Left renal cortex interstitium (tissue), 4 donors: Measurements from ENCODE around the gene ACO2. TPM values are rescaled to one million over a fixed set of nuclear protein-coding genes. Genes with fewer than 3 reads are reported as not detected.
"Not testable (repeated sequence)": the region's sequence is repeated elsewhere in the genome, so short reads cannot be mapped to it uniquely, and the experiment has no call there.

Experiments used
- DNase-seq, 4 donors: peaks; one replicate each; pipeline ENCODE4 v3.0.0-alpha.2; 2013; ENCODE audit warnings: low read depth in 4 of 4, low spot score in 2 of 4, missing footprints in 1 of 4
- polyA plus RNA-seq, 4 donors: library from polyadenylated mRNA; unstranded; fragments of 120-200 nt; gene quantifications; one replicate each; pipeline ENCODE4 v1.2.1, GENCODE V29; 2013; ENCODE audit not compliant: insufficient read length in 4 of 4

ACO2 gene
- polyA plus RNA-seq, 4 donors = 127 to 158 (median 136) TPM

GRCh38 chr22:41561788-41562187 lies 92.9 kb downstream of the ACO2 start:
- DNase-seq = no peak

DNA sequence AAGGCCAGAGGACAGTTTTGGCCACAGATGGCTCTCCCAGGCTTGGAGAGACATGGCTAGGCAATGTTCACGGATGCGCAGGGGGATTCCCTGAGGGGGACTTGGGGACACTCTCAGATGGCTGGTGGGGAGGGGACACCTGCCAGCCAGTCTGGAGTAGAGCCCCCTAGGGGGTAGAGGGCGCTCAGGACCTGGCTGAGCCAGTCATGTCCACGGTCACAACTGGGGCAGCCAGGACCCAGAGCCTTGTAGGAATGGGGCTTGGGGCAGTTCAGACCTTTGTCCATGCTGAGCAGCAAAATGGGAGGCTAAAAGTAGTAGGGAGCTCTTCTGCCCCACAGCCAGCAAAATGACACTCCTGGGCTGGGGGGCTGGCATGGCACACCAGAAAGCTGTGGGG lies 93.5 kb downstream of the ACO2 start:
- DNase-seq = no peak

- DNase-seq = no peak
Measured at GRCh38 chr22:41563051-41563711, 94.3 kb downstream of the ACO2 start.

DNA sequence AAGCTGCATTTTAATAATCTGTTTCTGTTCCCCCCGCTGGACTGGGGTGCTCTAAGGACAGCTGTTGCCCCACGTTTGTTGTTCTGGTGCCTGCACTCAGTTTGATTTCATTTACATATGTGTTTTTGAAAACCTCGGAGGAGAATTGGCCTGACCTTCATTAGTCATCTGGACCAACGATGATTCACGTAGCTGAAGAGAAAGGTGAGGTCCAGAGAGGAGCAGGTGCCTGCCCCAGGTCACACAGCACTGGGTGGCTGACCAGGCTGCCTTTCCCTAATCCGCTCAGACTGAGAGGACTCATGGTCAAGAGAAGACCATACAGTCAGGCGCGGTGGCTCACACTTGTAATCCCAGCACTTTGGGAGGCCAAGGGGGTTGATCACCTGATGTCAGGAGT lies 95.6 kb downstream of the ACO2 start:
- DNase-seq = no peak

GRCh38 chr22:41565403-41566054 lies 96.6 kb downstream of the ACO2 start:
- DNase-seq = no peak

DNA sequence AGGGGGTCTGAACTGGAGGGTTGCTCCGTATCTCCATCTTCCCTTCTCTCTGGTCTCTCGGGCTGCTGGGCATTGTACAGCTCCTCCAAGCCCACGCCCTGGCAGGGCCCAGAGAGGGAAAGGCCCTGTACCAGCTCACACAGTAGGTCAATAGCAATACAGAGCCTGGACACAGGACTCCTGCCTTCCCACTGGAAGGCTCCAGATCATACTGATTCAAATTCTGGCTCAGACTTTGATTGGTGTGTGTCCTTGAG lies 98.5 kb downstream of the ACO2 start:
- DNase-seq = no peak

DNA sequence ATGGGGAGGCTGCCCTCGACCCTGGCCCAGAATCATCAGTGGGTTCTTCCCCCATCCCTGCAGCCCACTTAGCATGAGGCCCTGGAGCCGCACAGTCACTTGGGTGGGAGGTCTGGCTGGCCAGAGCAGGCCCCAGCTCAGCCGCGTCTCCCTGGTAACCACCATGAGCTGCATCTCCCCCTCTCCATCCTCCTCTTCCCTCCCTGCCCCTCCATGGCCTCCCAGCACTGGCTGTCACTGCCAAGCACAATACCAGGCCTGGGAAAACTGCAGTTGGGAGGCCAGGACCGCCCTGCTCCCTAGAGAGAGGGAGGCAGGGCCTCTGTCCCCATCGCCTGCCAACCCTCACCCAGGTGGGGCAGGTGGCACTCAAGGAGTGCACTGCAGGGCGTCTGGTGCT lies 99.9 kb downstream of the ACO2 start:
- DNase-seq = no peak

DNA sequence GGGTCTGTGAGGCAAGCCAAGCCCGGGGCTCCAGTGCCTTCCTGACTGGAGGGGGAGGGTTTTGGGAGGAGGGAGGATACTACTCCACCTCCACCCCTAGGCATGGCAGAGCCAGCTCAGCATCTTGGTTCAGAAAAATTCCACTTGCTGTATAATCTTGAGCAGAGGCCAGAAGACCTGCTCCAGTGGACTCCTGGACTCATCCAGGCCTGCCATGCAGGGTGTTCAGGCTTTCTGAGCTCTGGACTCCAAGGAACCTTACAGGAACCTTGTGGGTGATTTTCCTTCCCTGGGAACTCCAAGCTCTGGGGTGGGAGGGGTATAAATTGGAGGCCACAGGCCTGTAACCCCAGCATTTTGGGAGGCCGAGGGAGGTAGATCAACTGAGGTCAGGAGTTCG lies 101.3 kb downstream of the ACO2 start:
- no peak for DNase-seq

DNA sequence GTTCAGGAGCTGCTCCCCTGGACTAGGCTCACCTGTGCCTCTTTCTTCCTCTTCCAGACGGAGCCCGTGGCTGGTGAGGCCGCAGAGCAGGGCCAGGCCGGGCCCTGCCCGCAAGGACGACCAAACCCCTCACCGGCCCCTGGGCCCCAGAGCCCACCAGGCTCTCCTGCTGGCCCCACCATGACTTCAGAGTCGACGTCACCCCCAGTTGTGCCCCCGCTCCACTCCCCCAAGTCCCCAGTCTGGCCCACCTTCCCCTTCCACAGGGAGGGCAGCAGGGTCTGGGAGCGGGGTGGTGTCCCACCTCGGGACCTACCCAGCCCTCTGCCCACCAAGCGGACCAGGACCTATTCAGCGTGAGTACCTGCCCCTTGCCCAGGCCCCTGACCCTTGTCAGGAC lies 102.9 kb downstream of the ACO2 start:
- no peak for DNase-seq

DNA sequence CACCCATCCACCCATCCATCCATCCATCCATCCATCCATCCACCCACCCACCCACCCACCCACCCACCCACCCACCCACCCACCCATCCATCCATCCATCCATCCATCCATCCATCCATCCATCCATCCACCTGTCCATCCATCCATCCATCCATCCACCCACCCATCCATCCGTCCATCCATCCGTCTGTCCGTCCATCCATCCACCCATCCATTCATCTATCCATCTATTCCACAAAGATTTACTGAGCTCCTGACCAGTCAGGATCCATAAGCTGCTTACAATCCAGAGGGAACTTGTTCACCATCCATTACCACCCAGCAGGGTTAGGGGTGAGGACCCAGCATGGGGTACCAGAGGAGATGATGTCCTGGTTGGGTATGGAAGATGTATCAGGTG lies 103.4 kb downstream of the ACO2 start:
- not testable (repeated sequence) for DNase-seq

GRCh38 chr22:41573677-41574076 lies 104.8 kb downstream of the ACO2 start:
- no peak for DNase-seq

GRCh38 chr22:41574847-41575381 lies 106.0 kb downstream of the ACO2 start:
- no peak for DNase-seq

DNA sequence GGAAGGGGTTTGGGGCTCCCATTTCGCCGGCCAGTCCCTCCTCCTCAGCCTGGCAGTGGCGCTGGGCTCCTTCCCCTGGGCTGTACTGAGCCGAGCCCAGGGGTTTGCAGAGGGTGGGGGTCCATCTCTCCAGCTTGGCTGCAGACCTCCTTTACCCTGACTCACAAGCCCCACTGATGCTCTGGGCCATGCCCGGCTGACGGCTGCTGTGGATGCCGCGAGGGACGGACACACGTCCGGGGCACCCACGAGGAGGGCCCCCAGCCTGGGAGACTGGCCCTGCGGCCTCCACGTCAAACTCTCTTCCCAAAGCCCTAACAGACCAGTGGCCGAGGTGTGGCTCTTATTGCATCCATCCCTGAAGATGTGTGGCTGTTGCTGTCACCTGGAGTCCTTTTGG lies 106.6 kb downstream of the ACO2 start:
- no peak for DNase-seq

- DNase-seq = no peak
Measured at GRCh38 chr22:41576877-41577276, 108.0 kb downstream of the ACO2 start.

- DNase-seq = no peak
Measured at GRCh38 chr22:41578114-41578513, 109.2 kb downstream of the ACO2 start.

Other genes starting within 250 kb of the ACO2 start
- gene CHADL, start 228.2 kb upstream of the ACO2 start, polyA plus RNA-seq = 1 to 10 TPM; 2.4 to 4.9 (median 4.0) TPM
- gene RANGAP1, start 182.9 kb upstream of the ACO2 start, polyA plus RNA-seq = 10 to 100 TPM; 45.4 to 60.6 (median 56.8) TPM
- gene ZC3H7B, start 167.6 kb upstream of the ACO2 start, polyA plus RNA-seq = 100 to 1,000 TPM in 2 of 4 donors, 10 to 100 TPM in 2; 70.6 to 109 (median 94.8) TPM
- gene TEF, start 87.2 kb upstream of the ACO2 start, polyA plus RNA-seq = 10 to 100 TPM; 14.9 to 19.4 (median 18.8) TPM
- gene TOB2, start 22.3 kb upstream of the ACO2 start, polyA plus RNA-seq = 10 to 100 TPM; 47.2 to 62.2 (median 53.7) TPM
- 10 to 100 TPM; 49.1 to 64.4 (median 62.0) TPM for gene PHF5A, start 425 bp upstream of the ACO2 start, polyA plus RNA-seq
- gene POLR3H, start 75.4 kb downstream of the ACO2 start, polyA plus RNA-seq = 10 to 100 TPM; 30.7 to 38.8 (median 31.8) TPM
- 1 to 10 TPM; 4.9 to 8.4 (median 7.4) TPM for gene CSDC2, start 91.9 kb downstream of the ACO2 start, polyA plus RNA-seq
- gene PMM1, start 120.7 kb downstream of the ACO2 start, polyA plus RNA-seq = 10 to 100 TPM; 52.2 to 61.5 (median 53.3) TPM
- 10 to 100 TPM; 24.0 to 34.3 (median 28.7) TPM for gene DESI1, start 151.9 kb downstream of the ACO2 start, polyA plus RNA-seq
- 100 to 1,000 TPM; 314 to 396 (median 372) TPM for gene XRCC6, start 152.2 kb downstream of the ACO2 start, polyA plus RNA-seq
- gene SNU13, start 219.8 kb downstream of the ACO2 start, polyA plus RNA-seq = 100 to 1,000 TPM; 131 to 185 (median 151) TPM
- gene MEI1, start 230.4 kb downstream of the ACO2 start, polyA plus RNA-seq = 1 to 10 TPM; 2.9 to 3.4 (median 3.3) TPM